Activated CD4-positive, alpha-beta T cell treated with anti-CD3 and anti-CD28 coated beads for 1 hour (primary cell): Measurements from ENCODE around the gene MINK1.

Experiments used
- DNase-seq: peaks from one replicate; pipeline ENCODE4 v3.0.0-alpha.2; 2020

Gene MINK1

GRCh38 chr17:4833178-4833940 lies at the start of gene MINK1:
MINK1 (plus strand) TSS chr17:4833340; CDS start chr17:4833584, 244 bp downstream.
- DNase-seq = peak; percentile 86

- DNase-seq = no peak
Measured at GRCh38 chr17:4785311-4786105, 47.6 kb upstream of the MINK1 start.

GRCh38 chr17:4786106-4786511 lies 47.0 kb upstream of the MINK1 start, which contains the start of gene VMO1:
VMO1 (minus strand) TSS chr17:4786364; CDS start chr17:4786352, 12 bp downstream.
- no peak for DNase-seq

GRCh38 chr17:4786516-4786915 lies 46.6 kb upstream of the MINK1 start:
- no peak for DNase-seq

GRCh38 chr17:4788159-4788806 lies 44.9 kb upstream of the MINK1 start:
- no peak for DNase-seq

GRCh38 chr17:4788807-4789700 lies 44.1 kb upstream of the MINK1 start, which contains the start of gene GLTPD2:
GLTPD2 (plus strand) TSS chr17:4788964; CDS start chr17:4789012, 48 bp downstream.
- DNase-seq = no peak

GRCh38 chr17:4789701-4789950 lies 43.5 kb upstream of the MINK1 start:
- no peak for DNase-seq

GRCh38 chr17:4789951-4790704 lies 43.0 kb upstream of the MINK1 start:
- peak; percentile 71 for DNase-seq

GRCh38 chr17:4790705-4791088 lies 42.4 kb upstream of the MINK1 start:
- no peak for DNase-seq

GRCh38 chr17:4795168-4795567 lies 38.0 kb upstream of the MINK1 start:
- DNase-seq = no peak

GRCh38 chr17:4796552-4796920 lies 36.6 kb upstream of the MINK1 start:
- DNase-seq = no peak

- no peak for DNase-seq
Measured at GRCh38 chr17:4800462-4801196, 32.5 kb upstream of the MINK1 start.

GRCh38 chr17:4802228-4802627 lies 30.9 kb upstream of the MINK1 start, which contains the start of gene C17orf114:
C17orf114 (minus strand) TSS chr17:4802328.
- no peak for DNase-seq

- DNase-seq = no peak
Measured at GRCh38 chr17:4806456-4806776, 26.7 kb upstream of the MINK1 start.

- DNase-seq = peak; percentile 75
Measured at GRCh38 chr17:4806777-4807604, 26.1 kb upstream of the MINK1 start, which contains the start of gene PLD2. PLD2 (plus strand) TSS chr17:4807152; CDS start chr17:4807773, 621 bp downstream.

GRCh38 chr17:4807605-4808377 lies 25.3 kb upstream of the MINK1 start:
- DNase-seq = no peak

GRCh38 chr17:4808378-4808767 lies 24.8 kb upstream of the MINK1 start:
- DNase-seq = no peak

GRCh38 chr17:4810696-4811290 lies 22.3 kb upstream of the MINK1 start:
- no peak for DNase-seq

- DNase-seq = no peak
Measured at GRCh38 chr17:4811471-4811870, 21.7 kb upstream of the MINK1 start.
